Measurements from ENCODE around the gene GFRA1.
"Not testable (repeated sequence)": the region's sequence is repeated elsewhere in the genome, so short reads cannot be mapped to it uniquely, and the experiment has no call there.

The GFRA1 gene

GRCh38 chr10:116169782-116170445 lies 103.1 kb downstream of the GFRA1 start:
- Histone ChIP-seq H3K36me3 (no peaks in the 10 kb centered on the region), H3K27me3 (no peaks in the 10 kb centered on the region), H3K4me1 (no peaks in the 10 kb centered on the region), H3K9me3 (no peaks in the 10 kb centered on the region), H3K4me3 (ENCODE audit: low read depth, low read length) (no peak overlapping the region)
- TF ChIP-seq CTCF (IDR thresholded peaks at IDR 0.05; ENCODE audit: low read depth, low read length), result no peak
- no peak for DNase-seq

GRCh38 chr10:116168745-116169144 lies 104.3 kb downstream of the GFRA1 start:
- no peak for TF ChIP-seq CTCF (IDR thresholded peaks at IDR 0.05; ENCODE audit: low read depth, low read length)
- H3K4me3 ChIP-seq (ENCODE audit: low read depth, low read length), result no peak overlapping the region
- no peak for DNase-seq

GRCh38 chr10:116168329-116168728 lies 104.7 kb downstream of the GFRA1 start:
- Histone ChIP-seq H3K36me3 (no peaks in the 10 kb centered on the region), H3K4me3 (ENCODE audit: low read depth, low read length) (no peak overlapping the region), H3K9me3 (no peaks in the 10 kb centered on the region), H3K4me1 (no peaks in the 10 kb centered on the region), H3K27me3 (no peaks in the 10 kb centered on the region)
- TF ChIP-seq CTCF (IDR thresholded peaks at IDR 0.05; ENCODE audit: low read depth, low read length), result no peak
- no peak for DNase-seq

More at GRCh38 chr10:116168745-116169144, 104.3 kb downstream of the GFRA1 start:
- no peaks in the 10 kb centered on the region for H3K9me3 ChIP-seq
- H3K36me3 ChIP-seq, result no peaks in the 10 kb centered on the region
- no peaks in the 10 kb centered on the region for H3K4me1 ChIP-seq
- H3K27me3 ChIP-seq, result no peaks in the 10 kb centered on the region

- H3K4me1 ChIP-seq; DNase-seq; H3K27me3 ChIP-seq; H3K4me3 ChIP-seq (ENCODE audit: low read depth, low read length); H3K36me3 ChIP-seq; H3K9me3 ChIP-seq: not testable (repeated sequence)
These were observed 107.1 kb downstream of the GFRA1 start for GRCh38 chr10:116165941-116166340.

- H3K4me3 ChIP-seq (ENCODE audit: low read depth, low read length), result no peak overlapping the region
- TF ChIP-seq CTCF (IDR thresholded peaks at IDR 0.05; ENCODE audit: low read depth, low read length), result no peak
These were observed 108.7 kb downstream of the GFRA1 start for GRCh38 chr10:116164291-116164690.

GRCh38 chr10:116163333-116164131 lies 109.5 kb downstream of the GFRA1 start:
- Histone ChIP-seq H3K27me3 (no peaks in the 10 kb centered on the region), H3K9me3 (no peaks in the 10 kb centered on the region), H3K36me3 (no peaks in the 10 kb centered on the region), H3K4me1 (no peaks in the 10 kb centered on the region), H3K4me3 (ENCODE audit: low read depth, low read length) (no peak overlapping the region)
- no peak for TF ChIP-seq CTCF (IDR thresholded peaks at IDR 0.05; ENCODE audit: low read depth, low read length)
- no peak for DNase-seq

More at GRCh38 chr10:116164291-116164690, 108.7 kb downstream of the GFRA1 start:
- no peak for DNase-seq
- Histone ChIP-seq H3K27me3 (no peaks in the 10 kb centered on the region), H3K9me3 (no peaks in the 10 kb centered on the region), H3K36me3 (no peaks in the 10 kb centered on the region), H3K4me1 (no peaks in the 10 kb centered on the region)

All from BE2C (cell line).